WERI-Rb-1 (cell line): ENCODE measurements around the gene STXBP2.

Source experiments
- DNase-seq: peaks from one replicate; pipeline ENCODE4 v3.0.0-alpha.2; 2020
- H3K27ac ChIP-seq: fragments of 250-450 bp; sonication (Bioruptor Pico); 2 replicates; pipeline ENCODE4 v1.5.1; 2020; ENCODE audit warnings: mild to moderate bottlenecking, moderate library complexity
- H3K27me3 ChIP-seq: fragments of 250-450 bp; sonication (Bioruptor Pico); 2 replicates; pipeline ENCODE4 v1.5.1; 2021; ENCODE audit warnings: mild to moderate bottlenecking, low read depth, moderate library complexity; ENCODE audit not compliant: insufficient read depth, severe bottlenecking
- H3K36me3 ChIP-seq: fragments of 250-450 bp; sonication (Bioruptor Pico); 2 replicates; pipeline ENCODE4 v1.5.1; 2020; ENCODE audit warnings: mild to moderate bottlenecking, moderate library complexity
- H3K4me3 ChIP-seq: 2 replicates; pipeline ENCODE4 v1.5.1; 2011; ENCODE audit warnings: low read depth, mild to moderate bottlenecking, control low read depth, low read length
- H3K9me3 ChIP-seq: fragments of 250-450 bp; sonication (Bioruptor Pico); 2 replicates; pipeline ENCODE4 v1.5.1; 2021; ENCODE audit warnings: mild to moderate bottlenecking, moderate library complexity; ENCODE audit not compliant: severe bottlenecking
- CTCF ChIP-seq: IDR thresholded peaks from 2 replicates; pipeline ENCODE4 v1.5.1; 2011; ENCODE audit warnings: low read depth, mild to moderate bottlenecking, control low read depth, inconsistent platforms, low read length

STXBP2 gene

DNA sequence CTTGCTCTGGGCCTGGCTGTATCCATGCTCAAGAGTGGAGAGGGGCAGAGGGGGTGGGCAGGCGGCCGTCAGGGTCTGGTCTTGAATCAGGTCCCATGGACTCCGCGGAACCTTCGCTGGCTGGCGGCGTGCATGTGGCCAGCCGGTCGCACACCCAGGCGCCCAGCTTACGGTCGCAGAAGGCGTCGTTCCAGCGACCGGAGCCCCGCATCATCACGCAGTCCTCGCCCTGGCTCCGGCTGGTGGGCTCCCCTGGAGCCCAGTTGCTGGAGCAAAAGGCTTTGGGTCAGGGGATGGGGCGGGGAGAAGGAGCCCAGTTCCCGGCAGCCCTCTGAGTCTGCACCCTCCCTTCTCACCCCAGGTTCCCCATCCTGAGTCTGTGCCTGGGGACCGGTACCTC is 52.3 kb downstream of the STXBP2 start:
- Histone ChIP-seq H3K27ac (no peak overlapping the region), H3K9me3 (peaks cover 4% of the 10 kb centered on the region), H3K27me3 (no peaks in the 10 kb centered on the region), H3K36me3 (no peaks in the 10 kb centered on the region; the same call in 1 of the 2 replicates), H3K4me3 (no peak overlapping the region)
- TF ChIP-seq CTCF = no peak
- DNase-seq = no peak

- no peak overlapping the region for H3K4me3 ChIP-seq
- H3K9me3 ChIP-seq = peaks cover 4% of the 10 kb centered on the region
- H3K27me3 ChIP-seq = no peaks in the 10 kb centered on the region
- no peaks in the 10 kb centered on the region for H3K36me3 ChIP-seq
- no peak for TF ChIP-seq CTCF
- no peak for DNase-seq
- H3K27ac ChIP-seq = no peak overlapping the region
These were observed 53.9 kb downstream of the STXBP2 start for GRCh38 chr19:7690779-7691258.

GRCh38 chr19:7691497-7691896 is 54.6 kb downstream of the STXBP2 start:
- DNase-seq = no peak
- Histone ChIP-seq H3K27ac (no peak overlapping the region), H3K4me3 (no peak overlapping the region), H3K27me3 (no peaks in the 10 kb centered on the region), H3K9me3 (peaks cover 4% of the 10 kb centered on the region), H3K36me3 (no peaks in the 10 kb centered on the region)
- TF ChIP-seq CTCF = no peak

DNA sequence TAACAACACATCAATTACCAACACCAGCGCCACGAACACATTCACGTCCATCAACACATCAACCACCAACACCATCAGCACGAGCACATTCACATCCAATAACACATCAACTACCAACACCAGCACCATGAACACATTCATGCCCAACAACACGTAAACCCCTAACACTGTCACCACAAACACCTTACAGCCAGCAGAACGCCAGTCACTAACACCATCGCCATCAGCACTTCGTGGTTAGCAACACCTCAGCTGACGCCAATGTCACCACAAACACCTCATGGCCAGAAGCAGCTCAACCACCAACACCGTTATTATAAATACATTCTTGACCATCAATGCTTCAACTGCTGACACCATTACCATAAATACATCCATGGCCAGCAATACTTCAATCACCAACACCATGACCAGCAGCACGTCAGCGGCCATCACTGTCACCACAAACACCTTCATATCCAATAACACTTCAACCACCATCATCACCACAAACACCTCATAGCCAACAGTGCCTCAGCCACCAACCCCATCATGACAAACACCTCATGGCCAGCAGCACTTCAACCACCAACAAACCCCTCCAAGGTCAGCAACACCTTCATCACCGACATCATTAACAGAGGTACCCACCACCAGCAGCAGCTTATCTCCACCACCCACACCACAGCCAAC is 55.6 kb downstream of the STXBP2 start:
- H3K4me3 ChIP-seq = no peak overlapping the region

DNA sequence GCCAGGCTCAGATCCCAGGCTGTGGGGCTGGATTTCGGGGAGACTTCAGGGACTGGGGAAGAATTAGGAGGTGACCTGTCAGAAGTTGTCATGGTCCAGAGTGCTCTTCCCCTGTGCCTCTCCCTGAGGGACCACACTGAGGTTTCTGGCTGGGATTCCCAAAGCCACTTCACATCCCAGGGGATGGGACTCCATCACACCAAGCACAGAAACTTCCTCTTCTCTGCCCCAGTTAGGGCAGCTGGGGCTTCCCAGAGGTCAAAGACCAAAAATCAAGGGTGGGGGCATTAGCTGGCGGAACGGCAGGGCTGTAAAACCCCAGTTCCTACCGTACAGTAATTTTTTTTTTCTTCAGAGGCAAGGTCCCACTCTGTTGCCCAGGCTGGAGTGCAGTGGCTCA is 57.6 kb downstream of the STXBP2 start:
- DNase-seq = no peak
- no peak overlapping the region for H3K4me3 ChIP-seq
- no peaks in the 10 kb centered on the region for H3K27me3 ChIP-seq
- H3K9me3 ChIP-seq = peaks cover 4% of the 10 kb centered on the region
- H3K27ac ChIP-seq = no peak overlapping the region
- H3K36me3 ChIP-seq = no peaks in the 10 kb centered on the region
- no peak for TF ChIP-seq CTCF

More for the DNA sequence above, 55.6 kb downstream of the STXBP2 start:
- DNase-seq = no peak
- H3K27me3 ChIP-seq = no peaks in the 10 kb centered on the region
- no peaks in the 10 kb centered on the region for H3K36me3 ChIP-seq
- TF ChIP-seq CTCF = no peak
- no peak overlapping the region for H3K27ac ChIP-seq
- H3K9me3 ChIP-seq = peaks cover 4% of the 10 kb centered on the region
